NCI-H69 (cell line): ENCODE results near the gene TMEM267.
A peak's percentile ranks its signal among the peaks of the same experiment; 100 is the strongest.

Experiments
- DNase-seq: peaks from one replicate; lab custom pipeline; 2025; lab: John Stamatoyannopoulos, UW

TMEM267 gene

DNA sequence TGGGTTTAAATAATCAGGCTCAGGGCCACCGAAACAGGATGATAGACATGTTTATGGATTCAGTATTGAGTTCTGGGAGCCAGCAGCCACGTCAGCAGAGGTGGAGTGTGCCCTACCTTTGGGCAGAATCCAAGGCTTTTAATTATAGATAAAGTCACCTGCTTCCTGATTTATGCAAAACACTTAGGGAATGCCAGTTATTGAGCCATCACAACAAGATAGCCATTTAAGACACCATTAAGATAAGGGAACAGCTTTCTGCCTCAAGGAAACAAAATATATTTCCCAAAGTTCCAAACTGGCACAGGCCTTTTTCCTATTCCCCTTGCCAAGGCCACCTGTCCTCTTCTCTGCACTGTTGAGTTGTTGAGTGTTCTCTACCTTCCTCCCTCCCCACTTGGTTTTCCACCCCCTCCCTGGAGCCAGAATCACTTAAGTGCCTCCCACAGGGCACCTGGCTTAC lies 73.8 kb downstream of the TMEM267 start:
- peak; percentile 75 for DNase-seq

DNA sequence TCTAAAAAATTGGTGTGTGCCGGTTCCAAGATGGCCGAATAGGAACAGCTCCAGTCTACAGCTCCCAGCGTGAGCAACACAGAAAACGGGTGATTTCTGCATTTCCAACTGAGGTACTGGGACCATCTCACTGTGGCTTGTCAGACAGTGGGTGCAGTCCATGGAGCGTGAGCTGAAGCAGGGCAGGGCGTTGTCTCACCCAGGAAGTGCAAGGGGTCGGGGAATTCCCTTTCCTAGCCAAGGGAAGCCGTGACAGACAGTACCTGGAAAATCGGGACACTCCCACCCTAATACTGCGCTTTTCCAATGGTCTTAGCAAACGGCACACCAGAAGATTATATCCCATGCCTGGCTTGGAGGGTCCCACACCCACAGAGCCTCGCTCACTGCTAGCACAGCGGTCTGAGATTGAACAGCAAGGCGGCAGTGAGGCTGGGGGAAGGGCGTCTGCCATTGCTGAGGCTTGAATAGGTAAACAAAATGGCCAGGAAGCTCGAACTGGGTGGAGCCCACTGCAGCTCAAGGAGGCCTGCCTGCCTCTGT lies 81.1 kb downstream of the TMEM267 start:
- peak; percentile 21 for DNase-seq

DNA sequence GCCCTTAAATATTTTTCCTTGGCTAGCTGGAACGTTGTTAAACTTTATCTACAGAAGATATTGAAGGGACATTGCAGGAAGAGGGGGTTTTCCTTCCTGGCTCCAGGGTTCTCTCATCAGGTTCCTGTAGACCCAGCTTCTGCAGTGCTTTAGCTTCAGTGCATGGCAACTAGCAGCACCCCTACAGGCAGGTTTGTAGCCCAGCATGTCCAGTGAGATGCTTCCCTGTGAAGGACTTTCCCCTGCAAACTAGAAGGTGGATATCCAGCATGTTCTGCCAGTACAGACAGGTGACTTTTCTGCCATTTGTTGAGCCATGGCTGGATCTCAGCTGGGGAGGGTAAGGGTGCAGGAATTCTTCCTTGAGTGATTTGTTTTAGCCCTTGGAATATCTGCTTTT lies 81.8 kb downstream of the TMEM267 start:
- DNase-seq = peak; percentile 57

DNA sequence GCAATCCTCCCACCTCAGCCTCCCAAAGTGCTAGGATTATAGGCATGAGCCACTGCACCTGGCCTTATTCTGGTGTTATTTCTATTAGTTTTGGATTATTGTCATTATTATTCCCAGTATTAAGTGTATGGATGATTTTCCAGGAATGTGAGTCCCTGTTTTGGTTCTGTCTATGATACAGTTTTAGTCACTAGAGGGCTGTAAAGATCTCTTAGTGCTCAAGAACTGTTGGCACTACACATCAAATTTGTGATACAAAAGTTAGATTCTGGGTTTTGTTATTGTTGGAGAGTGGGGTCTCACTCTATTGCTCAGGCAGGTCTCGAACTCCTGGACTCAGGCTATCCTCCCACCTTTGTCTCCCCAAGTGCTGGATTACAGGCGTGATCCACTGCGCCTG lies 83.6 kb downstream of the TMEM267 start:
- DNase-seq = peak; percentile 45

DNA sequence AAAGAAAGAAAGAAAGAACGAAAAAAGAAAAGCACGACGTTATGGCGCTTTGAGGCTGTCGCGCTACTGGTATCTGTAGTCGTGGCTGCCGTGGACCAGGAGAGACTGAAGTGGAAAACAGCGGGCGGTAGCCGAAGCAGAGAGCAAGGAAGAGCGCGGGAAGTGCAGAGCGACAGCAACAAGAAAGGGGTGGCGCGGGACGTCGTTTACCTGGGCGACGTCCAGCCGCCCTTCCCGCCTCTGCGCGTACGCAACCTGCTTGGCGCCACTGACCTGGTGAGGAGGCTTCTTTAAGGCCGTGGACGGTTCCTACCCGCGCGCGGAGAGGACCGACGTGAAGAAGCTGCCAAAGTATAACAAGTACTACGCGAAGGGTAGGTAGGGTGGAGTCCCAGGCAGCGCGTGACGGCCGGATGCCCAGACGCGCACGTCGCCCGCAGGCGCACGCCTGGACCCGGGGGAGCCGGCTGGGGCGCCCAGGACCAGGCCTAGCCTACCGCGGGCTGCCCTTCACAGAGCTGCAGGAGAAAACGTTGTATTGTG lies 86.8 kb downstream of the TMEM267 start:
- DNase-seq = peak; percentile 59
